ENCODE data around the gene HAS3.

HAS3 gene

DNA sequence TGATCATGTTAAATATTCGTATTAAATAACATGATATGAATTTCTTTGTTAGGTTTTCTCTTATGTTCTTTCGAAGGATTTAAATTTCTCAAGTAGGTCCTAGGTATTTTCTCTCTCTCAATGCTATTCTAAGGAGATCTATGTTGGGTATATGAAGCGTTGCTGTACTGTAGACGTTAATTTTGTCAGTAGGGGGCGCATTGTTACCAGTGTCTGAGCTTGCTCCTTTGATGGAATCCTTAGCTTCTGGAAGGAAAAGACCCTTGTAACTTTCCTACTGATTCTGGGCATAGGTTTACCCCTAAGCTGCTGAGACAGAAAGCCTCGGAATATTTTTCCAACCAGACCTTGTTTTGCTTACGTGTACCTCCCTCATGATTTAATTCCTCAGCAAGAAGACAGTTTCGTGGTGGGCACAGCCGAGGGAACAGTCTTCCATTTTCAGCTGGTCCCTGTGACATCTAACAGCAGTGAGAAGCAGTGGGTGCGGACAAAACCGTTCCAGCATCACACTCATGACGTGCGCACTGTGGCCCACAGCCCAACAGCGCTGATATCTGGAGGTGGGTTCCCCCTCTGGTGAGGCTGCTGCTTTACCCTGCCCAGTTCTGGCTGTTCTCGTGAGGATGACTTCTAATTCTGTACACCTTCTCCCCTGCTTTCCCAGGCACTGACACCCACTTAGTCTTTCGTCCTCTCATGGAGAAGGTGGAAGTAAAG, 44.9 kb downstream of the HAS3 start:
- no peak for DNase-seq

GRCh38 chr16:69157196-69157595, 51.7 kb downstream of the HAS3 start:
- DNase-seq: no peak

DNA sequence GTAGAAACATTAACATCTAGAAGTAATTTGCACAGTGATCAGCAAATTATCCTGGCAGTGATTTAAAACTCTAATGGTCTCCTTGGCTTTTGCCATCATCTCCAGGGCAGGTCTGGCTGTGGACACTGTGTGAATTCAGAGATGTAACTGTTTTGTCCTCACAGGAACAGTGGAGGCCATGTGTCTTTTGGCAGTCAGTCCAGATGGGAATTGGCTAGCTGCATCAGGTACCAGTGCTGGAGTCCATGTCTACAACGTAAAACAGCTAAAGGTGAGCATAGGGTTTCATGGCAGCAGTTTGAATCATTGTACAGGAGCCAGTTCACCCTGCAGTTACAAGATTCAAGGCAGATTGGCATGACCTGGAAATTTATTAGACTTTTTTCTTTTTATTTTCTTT, 54.7 kb downstream of the HAS3 start:
- no peak for DNase-seq

DNA sequence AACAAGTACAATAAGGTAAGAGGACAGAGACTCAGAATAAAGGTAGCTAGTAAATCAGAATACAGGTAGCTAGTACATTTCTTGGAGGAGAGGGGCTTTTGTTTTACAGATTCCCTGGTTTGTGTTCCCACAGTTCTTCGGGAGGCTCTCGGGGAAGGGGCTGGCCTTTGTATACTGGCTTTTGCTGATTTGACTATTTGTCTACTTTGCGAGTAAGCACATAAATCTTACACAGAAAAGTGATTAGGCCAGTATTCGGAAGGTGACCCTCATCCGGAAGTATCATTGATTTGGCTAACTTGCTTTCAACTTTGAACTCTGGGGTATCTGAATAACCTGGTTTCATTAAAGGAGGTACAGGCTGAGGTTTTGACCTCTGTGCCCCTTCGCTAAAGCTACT, 60.1 kb downstream of the HAS3 start:
- DNase-seq: no peak

DNA sequence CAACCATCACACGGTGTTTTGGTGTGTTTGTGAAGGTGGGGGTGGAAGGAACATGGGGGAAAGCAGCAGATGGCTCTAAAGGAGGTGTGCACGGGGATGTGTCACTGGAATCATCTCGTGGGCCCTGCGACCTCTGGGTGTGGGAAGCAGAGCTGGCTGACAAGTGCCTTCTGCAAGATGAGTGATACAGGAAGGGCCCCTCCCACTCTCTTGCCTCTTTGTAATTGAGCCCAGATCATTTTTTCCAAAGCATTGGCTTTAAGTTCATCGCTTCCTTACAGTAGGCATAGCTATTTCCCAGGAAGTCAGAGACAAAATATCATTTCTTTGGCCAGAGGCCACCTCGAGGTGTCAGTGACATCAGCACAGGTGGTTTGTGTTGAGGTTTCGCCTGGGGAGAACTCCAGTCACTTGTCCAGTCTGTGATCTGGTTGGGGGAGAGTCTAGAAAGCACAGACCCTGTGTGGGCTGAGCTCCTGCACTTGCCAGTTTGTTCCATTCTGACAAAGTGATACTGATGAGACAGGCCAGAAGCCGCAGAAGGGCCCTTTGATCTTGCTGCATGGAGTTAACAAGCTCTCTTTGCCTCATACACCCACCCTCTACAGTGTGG, 60.9 kb downstream of the HAS3 start:
- no peak for DNase-seq

DNA sequence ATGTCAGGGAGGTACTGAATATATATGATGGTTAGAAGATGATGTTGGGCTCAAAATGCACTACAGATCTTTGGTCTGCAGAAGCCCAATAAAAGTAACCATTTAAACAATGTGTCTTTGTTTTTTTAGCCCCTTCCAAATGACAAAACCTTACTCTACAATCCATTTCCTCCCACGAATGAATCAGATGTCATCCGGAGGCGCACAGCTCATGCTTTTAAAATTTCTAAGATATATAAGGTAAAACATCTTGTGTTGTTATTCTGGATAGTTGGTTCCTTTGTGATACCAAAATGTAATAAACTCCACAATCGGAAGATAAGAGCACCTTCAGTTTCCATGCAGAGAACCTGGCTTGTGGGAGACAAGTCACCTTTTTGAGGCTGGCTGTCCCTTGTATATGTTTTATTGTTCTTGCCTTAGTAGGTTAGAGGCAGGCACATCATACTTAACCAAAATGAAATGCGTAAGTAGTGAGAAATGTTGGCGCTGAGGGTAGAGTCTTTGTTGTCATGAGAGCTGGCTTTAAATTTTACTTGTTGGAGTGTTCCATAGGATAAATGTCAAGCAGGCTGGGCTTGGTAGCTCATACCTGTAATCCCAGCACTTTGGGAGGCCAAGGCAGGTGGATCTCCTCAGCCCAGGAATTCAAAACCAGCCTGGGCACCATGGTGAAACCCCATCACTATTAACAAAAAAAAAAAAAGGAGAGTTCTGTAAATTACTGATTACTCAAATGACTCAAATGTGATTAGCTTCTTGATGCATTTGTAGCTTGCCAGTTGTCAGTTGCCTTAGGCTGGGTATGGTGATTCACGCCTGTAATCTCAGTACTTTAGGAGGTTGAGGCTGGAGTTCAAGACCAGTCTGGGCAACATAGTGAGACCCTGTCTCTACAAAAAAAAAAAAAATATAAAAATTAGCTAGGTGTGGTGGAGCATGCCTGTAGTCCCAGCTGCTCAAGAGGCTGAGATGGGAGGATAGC, 61.8 kb downstream of the HAS3 start:
- no peak for DNase-seq
